ENCODE results near the gene PNPLA3.

The PNPLA3 gene

GRCh38 chr22:43926349-43926710, 2.7 kb downstream of the PNPLA3 start:
- no peak for TF ChIP-seq CTCF (IDR thresholded peaks at IDR 0.05; ENCODE audit: low read depth, low read length)
- DNase-seq (ENCODE audit: extremely low read depth, low read depth) = no peak

- no peak for DNase-seq (ENCODE audit: extremely low read depth, low read depth)
Measured at GRCh38 chr22:43928468-43928867, 4.9 kb downstream of the PNPLA3 start.

GRCh38 chr22:43928908-43929307, 5.3 kb downstream of the PNPLA3 start:
- no peak for TF ChIP-seq CTCF (IDR thresholded peaks at IDR 0.05; ENCODE audit: low read depth, low read length)
- no peak for DNase-seq (ENCODE audit: extremely low read depth, low read depth)

More at GRCh38 chr22:43928468-43928867, 4.9 kb downstream of the PNPLA3 start:
- TF ChIP-seq CTCF (IDR thresholded peaks at IDR 0.05; ENCODE audit: low read depth, low read length) = no peak

GRCh38 chr22:43931771-43932170, 8.2 kb downstream of the PNPLA3 start:
- TF ChIP-seq CTCF (IDR thresholded peaks at IDR 0.05; ENCODE audit: low read depth, low read length) = no peak
- DNase-seq (ENCODE audit: extremely low read depth, low read depth) = no peak

- no peak for TF ChIP-seq CTCF (IDR thresholded peaks at IDR 0.05; ENCODE audit: low read depth, low read length)
- no peak for DNase-seq (ENCODE audit: extremely low read depth, low read depth)
Measured at GRCh38 chr22:43941449-43941848, 17.8 kb downstream of the PNPLA3 start.

GRCh38 chr22:43944670-43945430, 21.2 kb downstream of the PNPLA3 start:
- DNase-seq (ENCODE audit: extremely low read depth, low read depth) = no peak
- TF ChIP-seq CTCF (IDR thresholded peaks at IDR 0.05; ENCODE audit: low read depth, low read length) = no peak

- TF ChIP-seq CTCF (IDR thresholded peaks at IDR 0.05; ENCODE audit: low read depth, low read length) = peak; percentile 78
- no peak for DNase-seq (ENCODE audit: extremely low read depth, low read depth)
Measured at GRCh38 chr22:43945632-43946383, 22.2 kb downstream of the PNPLA3 start.
